Activated naive CD4-positive, alpha-beta T cell treated with anti-CD3 and anti-CD28 coated beads, Interleukin-2, amount 10 ng/mL, durations not matched to agents 7 days and 5 days (primary cell): ENCODE results near the gene PADI3.

Source experiments
- CTCF ChIA-PET: fragments of 350-600 bp; sonication (Branson Sonifier 250); formaldehyde crosslinking; loops from one replicate; lab custom pipeline; 2021; ENCODE audit warnings: antibody characterized with exemption; lab: Charles Lee
- DNase-seq: peaks from one replicate; pipeline ENCODE4 v3.0.0-alpha.2; 2020
- H3K27ac Mint-ChIP-seq: one replicate; pipeline ENCODE4 v1.8.0; 2021; ENCODE audit warnings: mild to moderate bottlenecking, moderate library complexity, mixed read lengths
- H3K27me3 Mint-ChIP-seq: one replicate; pipeline ENCODE4 v1.8.0; 2021; ENCODE audit warnings: mild to moderate bottlenecking, mixed read lengths
- H3K36me3 Mint-ChIP-seq: one replicate; pipeline ENCODE4 v1.8.0; 2021; ENCODE audit warnings: mixed read lengths
- H3K4me1 Mint-ChIP-seq: one replicate; pipeline ENCODE4 v1.8.0; 2021; ENCODE audit warnings: mixed read lengths
- H3K4me3 Mint-ChIP-seq: one replicate; pipeline ENCODE4 v1.8.0; 2021; ENCODE audit warnings: mild to moderate bottlenecking, moderate library complexity, mixed read lengths
- H3K9me3 Mint-ChIP-seq: one replicate; pipeline ENCODE4 v1.8.0; 2021; ENCODE audit warnings: mixed read lengths

PADI3 gene

GRCh38 chr1:17296086-17296485, 47.2 kb downstream of the PADI3 start:
- DNase-seq: no peak

GRCh38 chr1:17297991-17298390, 49.1 kb downstream of the PADI3 start:
- Mint-ChIP-seq H3K27ac (no peak overlapping the region), H3K36me3 (no peaks in the 10 kb centered on the region), H3K27me3 (peaks cover 16% of the 10 kb centered on the region)

More at GRCh38 chr1:17296086-17296485, 47.2 kb downstream of the PADI3 start:
- Mint-ChIP-seq H3K9me3 (no peaks in the 10 kb centered on the region), H3K4me1 (no peaks in the 10 kb centered on the region), H3K36me3 (no peaks in the 10 kb centered on the region), H3K27me3 (peaks cover 11% of the 10 kb centered on the region), H3K27ac (no peak overlapping the region), H3K4me3 (no peak overlapping the region)
- CTCF ChIA-PET: no interaction called here

GRCh38 chr1:17301767-17302166, 52.9 kb downstream of the PADI3 start:
- DNase-seq: no peak
- no peaks in the 10 kb centered on the region for H3K4me1 Mint-ChIP-seq
- no peaks in the 10 kb centered on the region for H3K36me3 Mint-ChIP-seq
- CTCF ChIA-PET: no interaction called here
- H3K9me3 Mint-ChIP-seq: peaks cover 10% of the 10 kb centered on the region
- peaks cover 10% of the 10 kb centered on the region for H3K27me3 Mint-ChIP-seq
- no peak overlapping the region for H3K4me3 Mint-ChIP-seq
- no peak overlapping the region for H3K27ac Mint-ChIP-seq

More at GRCh38 chr1:17297991-17298390, 49.1 kb downstream of the PADI3 start:
- no peaks in the 10 kb centered on the region for H3K4me1 Mint-ChIP-seq
- DNase-seq: no peak
- CTCF ChIA-PET: no interaction called here
- H3K9me3 Mint-ChIP-seq: peaks cover 10% of the 10 kb centered on the region
- no peak overlapping the region for H3K4me3 Mint-ChIP-seq

- Mint-ChIP-seq H3K27ac (no peak overlapping the region), H3K9me3 (peaks cover 10% of the 10 kb centered on the region), H3K4me3 (no peak overlapping the region), H3K36me3 (no peaks in the 10 kb centered on the region), H3K27me3 (peaks cover 25% of the 10 kb centered on the region), H3K4me1 (no peaks in the 10 kb centered on the region)
- DNase-seq: no peak
- CTCF ChIA-PET: no interaction called here
Observed at GRCh38 chr1:17304151-17304825, 55.4 kb downstream of the PADI3 start.

GRCh38 chr1:17304826-17305175, 55.9 kb downstream of the PADI3 start:
- CTCF ChIA-PET: no interaction called here
- Mint-ChIP-seq H3K27ac (no peak overlapping the region), H3K27me3 (peaks cover 29% of the 10 kb centered on the region)

GRCh38 chr1:17305576-17306095, 56.7 kb downstream of the PADI3 start:
- Mint-ChIP-seq H3K27ac (no peak overlapping the region), H3K36me3 (no peaks in the 10 kb centered on the region), H3K9me3 (peaks cover 10% of the 10 kb centered on the region), H3K4me1 (no peaks in the 10 kb centered on the region), H3K27me3 (peaks cover 36% of the 10 kb centered on the region), H3K4me3 (no peak overlapping the region)
- CTCF ChIA-PET: interaction anchor here (1.2 kb wide), 1 partner anchor 180 kb away, joined by 3 read pairs; no protein-coding TSS in a partner anchor
- no peak for DNase-seq

More at GRCh38 chr1:17304826-17305175, 55.9 kb downstream of the PADI3 start:
- Mint-ChIP-seq H3K4me1 (no peaks in the 10 kb centered on the region), H3K36me3 (no peaks in the 10 kb centered on the region), H3K9me3 (peaks cover 10% of the 10 kb centered on the region), H3K4me3 (no peak overlapping the region)
- DNase-seq: no peak

- H3K27ac Mint-ChIP-seq: no peak overlapping the region
- H3K4me3 Mint-ChIP-seq: no peak overlapping the region
- H3K36me3 Mint-ChIP-seq: no peaks in the 10 kb centered on the region
- no peak for DNase-seq
- no peaks in the 10 kb centered on the region for H3K4me1 Mint-ChIP-seq
- H3K27me3 Mint-ChIP-seq: peaks cover 36% of the 10 kb centered on the region
- CTCF ChIA-PET: interaction anchor here (1.2 kb wide), 1 partner anchor 180 kb away, joined by 3 read pairs; no protein-coding TSS in a partner anchor
- peaks cover 10% of the 10 kb centered on the region for H3K9me3 Mint-ChIP-seq
Observed at GRCh38 chr1:17306407-17306806, 57.5 kb downstream of the PADI3 start.

GRCh38 chr1:17306921-17307320, 58.0 kb downstream of the PADI3 start:
- Mint-ChIP-seq H3K9me3 (peaks cover 7% of the 10 kb centered on the region), H3K27ac (no peak overlapping the region), H3K4me1 (peaks cover 3% of the 10 kb centered on the region), H3K4me3 (no peak overlapping the region), H3K27me3 (peaks cover 33% of the 10 kb centered on the region), H3K36me3 (no peaks in the 10 kb centered on the region)
- no peak for DNase-seq
- CTCF ChIA-PET: no interaction called here

GRCh38 chr1:17307329-17307728, 58.4 kb downstream of the PADI3 start:
- peaks cover 34% of the 10 kb centered on the region for H3K27me3 Mint-ChIP-seq
- peaks cover 3% of the 10 kb centered on the region for H3K9me3 Mint-ChIP-seq
- DNase-seq: no peak
- no peak overlapping the region for H3K27ac Mint-ChIP-seq
- peaks cover 7% of the 10 kb centered on the region for H3K4me1 Mint-ChIP-seq
- H3K4me3 Mint-ChIP-seq: no peak overlapping the region
- CTCF ChIA-PET: no interaction called here
- H3K36me3 Mint-ChIP-seq: no peaks in the 10 kb centered on the region

GRCh38 chr1:17307946-17308345, 59.0 kb downstream of the PADI3 start, which contains the start of gene PADI4:
Gene PADI4 (plus strand): TSS chr1:17308197. CDS start chr1:17308223, 26 bp downstream.
- Mint-ChIP-seq H3K4me3 (no peak within 1 kb of the TSS), H3K27me3 (peaks cover 37% of the 10 kb centered on the region), H3K36me3 (no peaks in the 10 kb centered on the region), H3K27ac (no peak within 1 kb of the TSS), H3K9me3 (peaks cover under 1% of the 10 kb centered on the region), H3K4me1 (peaks cover 11% of the 10 kb centered on the region)
- no peak for DNase-seq
- CTCF ChIA-PET: no interaction called here

GRCh38 chr1:17308593-17308992, 59.7 kb downstream of the PADI3 start:
- no peaks in the 10 kb centered on the region for H3K36me3 Mint-ChIP-seq
- H3K4me3 Mint-ChIP-seq: no peak overlapping the region
- H3K27me3 Mint-ChIP-seq: peaks cover 40% of the 10 kb centered on the region
- no peaks in the 10 kb centered on the region for H3K9me3 Mint-ChIP-seq
- no peak overlapping the region for H3K27ac Mint-ChIP-seq
- no peak for DNase-seq
- peaks cover 11% of the 10 kb centered on the region for H3K4me1 Mint-ChIP-seq
- CTCF ChIA-PET: no interaction called here

GRCh38 chr1:17309426-17310067, 60.6 kb downstream of the PADI3 start:
- H3K27ac Mint-ChIP-seq: no peak overlapping the region
- peaks cover 11% of the 10 kb centered on the region for H3K4me1 Mint-ChIP-seq
- H3K9me3 Mint-ChIP-seq: no peaks in the 10 kb centered on the region
- no peak overlapping the region for H3K4me3 Mint-ChIP-seq
- no peak for DNase-seq
- CTCF ChIA-PET: no interaction called here
- H3K36me3 Mint-ChIP-seq: no peaks in the 10 kb centered on the region
- peaks cover 44% of the 10 kb centered on the region for H3K27me3 Mint-ChIP-seq

- no peak for DNase-seq
- Mint-ChIP-seq H3K27ac (peak overlapping the region; percentile 42), H3K4me3 (no peak overlapping the region), H3K9me3 (no peaks in the 10 kb centered on the region), H3K27me3 (peaks cover 44% of the 10 kb centered on the region), H3K4me1 (peaks cover 11% of the 10 kb centered on the region), H3K36me3 (no peaks in the 10 kb centered on the region)
- CTCF ChIA-PET: no interaction called here
Observed at GRCh38 chr1:17310068-17310640, 61.3 kb downstream of the PADI3 start.

- CTCF ChIA-PET: no interaction called here
- Mint-ChIP-seq H3K4me3 (no peak overlapping the region), H3K36me3 (no peaks in the 10 kb centered on the region), H3K27ac (no peak overlapping the region), H3K27me3 (peaks cover 36% of the 10 kb centered on the region), H3K4me1 (peaks cover 11% of the 10 kb centered on the region), H3K9me3 (no peaks in the 10 kb centered on the region)
- no peak for DNase-seq
Observed at GRCh38 chr1:17313530-17314309, 64.8 kb downstream of the PADI3 start.
